ENCODE data around the gene TREML4. TPM values are rescaled to one million over a fixed set of nuclear protein-coding genes. Genes with fewer than 3 reads are reported as not detected.
A peak's percentile ranks its signal among the peaks of the same experiment; 100 is the strongest.

TREML4 gene
- total RNA-seq, 2 donors from 2014 or later, result not detected

DNA sequence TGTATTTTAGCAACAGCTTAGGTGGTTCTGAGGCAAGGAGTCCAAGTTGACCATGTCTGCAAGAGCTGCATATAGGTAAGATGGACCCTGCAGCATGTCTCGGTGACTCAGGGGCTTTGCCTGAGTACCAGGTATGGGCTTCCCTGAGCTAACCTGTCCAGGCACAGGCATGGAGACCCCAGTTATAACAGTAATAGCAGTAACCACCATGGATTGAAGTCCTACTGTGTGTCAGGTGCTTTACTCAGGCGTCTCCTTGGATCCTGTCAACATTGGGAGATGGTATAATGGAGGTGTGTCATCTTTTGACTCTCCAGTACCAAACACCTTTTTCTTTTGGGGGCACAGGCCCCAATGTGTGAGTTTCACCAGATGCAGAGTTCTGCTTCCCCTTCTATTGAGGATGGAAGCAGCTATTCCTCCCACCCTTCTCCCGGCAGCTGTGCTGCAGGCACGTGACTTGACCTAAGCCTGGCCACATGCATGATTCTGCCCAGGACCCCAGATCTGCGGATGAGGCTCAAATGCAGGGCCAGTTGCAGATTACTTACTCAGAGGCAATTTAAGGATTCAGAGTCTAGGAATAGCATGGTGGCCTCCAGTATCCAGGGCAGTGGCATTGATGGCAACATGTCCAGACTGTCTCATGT lies 44.6 kb downstream of the TREML4 start:
- intact Hi-C loops (cut with DNase I), result no loop called here
- H3K4me1 ChIP-seq, result no peaks in the 10 kb centered on the region
- TF ChIP-seq POLR2A (IDR thresholded peaks at IDR 0.05), result no peak
- TF ChIP-seq, protein P1, sequence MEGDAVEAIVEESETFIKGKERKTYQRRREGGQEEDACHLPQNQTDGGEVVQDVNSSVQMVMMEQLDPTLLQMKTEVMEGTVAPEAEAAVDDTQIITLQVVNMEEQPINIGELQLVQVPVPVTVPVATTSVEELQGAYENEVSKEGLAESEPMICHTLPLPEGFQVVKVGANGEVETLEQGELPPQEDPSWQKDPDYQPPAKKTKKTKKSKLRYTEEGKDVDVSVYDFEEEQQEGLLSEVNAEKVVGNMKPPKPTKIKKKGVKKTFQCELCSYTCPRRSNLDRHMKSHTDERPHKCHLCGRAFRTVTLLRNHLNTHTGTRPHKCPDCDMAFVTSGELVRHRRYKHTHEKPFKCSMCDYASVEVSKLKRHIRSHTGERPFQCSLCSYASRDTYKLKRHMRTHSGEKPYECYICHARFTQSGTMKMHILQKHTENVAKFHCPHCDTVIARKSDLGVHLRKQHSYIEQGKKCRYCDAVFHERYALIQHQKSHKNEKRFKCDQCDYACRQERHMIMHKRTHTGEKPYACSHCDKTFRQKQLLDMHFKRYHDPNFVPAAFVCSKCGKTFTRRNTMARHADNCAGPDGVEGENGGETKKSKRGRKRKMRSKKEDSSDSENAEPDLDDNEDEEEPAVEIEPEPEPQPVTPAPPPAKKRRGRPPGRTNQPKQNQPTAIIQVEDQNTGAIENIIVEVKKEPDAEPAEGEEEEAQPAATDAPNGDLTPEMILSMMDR (IDR thresholded peaks at IDR 0.05), result no peak
- H3K9me3 ChIP-seq, result no peaks in the 10 kb centered on the region
- no peaks in the 10 kb centered on the region for H3K36me3 ChIP-seq (replicated peaks in 1 of 2; ENCODE audit: insufficient read depth in 1 of 2, low read depth in 2 of 2)
- H3K27ac ChIP-seq, result peak overlapping the region in 1 of 4 donors; percentile 35
- DNase-seq (no peak), ATAC-seq (no peak)
- H3K27me3 ChIP-seq, result no peaks in the 10 kb centered on the region
- no peak overlapping the region for H3K4me3 ChIP-seq
- 79 to 87% methylated on average over 5 of the region's 5 CpGs for WGBS, 2 donors

GRCh38 chr6:41273714-41274113 lies 45.6 kb downstream of the TREML4 start:
- 85 to 93% methylated on average over 5 of the region's 5 CpGs for WGBS, 2 donors
- Histone ChIP-seq H3K27ac (no peak overlapping the region), H3K4me1 (no peaks in the 10 kb centered on the region), H3K9me3 (no peaks in the 10 kb centered on the region), H3K36me3 (replicated peaks in 1 of 2; ENCODE audit: insufficient read depth in 1 of 2, low read depth in 2 of 2) (no peaks in the 10 kb centered on the region), H3K4me3 (no peak overlapping the region), H3K27me3 (no peaks in the 10 kb centered on the region)
- TF ChIP-seq, protein P1 (IDR thresholded peaks at IDR 0.05), result no peak
- TF ChIP-seq POLR2A (IDR thresholded peaks at IDR 0.05), result no peak
- ATAC-seq (no peak), DNase-seq (no peak)
- intact Hi-C loops (cut with DNase I), result no loop called here

DNA sequence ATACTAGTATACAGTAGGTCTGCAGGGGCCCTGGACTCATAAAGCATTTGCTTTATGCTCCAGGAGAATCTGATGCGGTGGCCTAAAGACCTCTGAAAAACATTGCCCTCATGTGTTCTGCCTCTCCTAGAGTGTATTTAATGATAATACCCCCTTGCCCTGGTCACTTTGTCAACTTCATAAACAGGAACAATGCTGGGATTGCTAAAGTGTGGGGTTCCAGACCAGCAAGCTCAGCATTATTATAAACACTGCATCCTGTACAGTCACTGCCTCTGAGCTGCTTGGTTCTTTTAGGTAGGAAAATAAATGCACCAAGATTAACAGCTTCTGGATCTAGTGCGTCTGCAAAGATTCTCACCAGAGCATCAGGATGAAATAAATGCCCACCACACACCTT lies 46.1 kb downstream of the TREML4 start:
- Histone ChIP-seq H3K27ac (peak overlapping the region in 1 of 4 donors; percentile 47), H3K36me3 (replicated peaks in 1 of 2; ENCODE audit: insufficient read depth in 1 of 2, low read depth in 2 of 2) (no peaks in the 10 kb centered on the region), H3K4me1 (no peaks in the 10 kb centered on the region), H3K9me3 (no peaks in the 10 kb centered on the region), H3K4me3 (no peak overlapping the region), H3K27me3 (no peaks in the 10 kb centered on the region)
- WGBS, 2 donors, result 83 to 85% methylated on average over 2 of the region's 2 CpGs
- TF ChIP-seq, protein P1 (IDR thresholded peaks at IDR 0.05), result no peak
- TF ChIP-seq POLR2A (IDR thresholded peaks at IDR 0.05), result no peak
- DNase-seq, result no peak
- no peak for ATAC-seq
- intact Hi-C loops (cut with DNase I), result no loop called here

GRCh38 chr6:41275489-41275888 lies 47.3 kb downstream of the TREML4 start:
- Histone ChIP-seq H3K27ac (no peak overlapping the region), H3K36me3 (replicated peaks in 1 of 2; ENCODE audit: insufficient read depth in 1 of 2, low read depth in 2 of 2) (no peaks in the 10 kb centered on the region)
- intact Hi-C loops (cut with DNase I), result no loop called here

More at GRCh38 chr6:41275489-41275888, 47.3 kb downstream of the TREML4 start:
- ATAC-seq (no peak), DNase-seq (no peak)
- Histone ChIP-seq H3K27me3 (no peaks in the 10 kb centered on the region), H3K4me3 (no peak overlapping the region), H3K9me3 (no peaks in the 10 kb centered on the region), H3K4me1 (no peaks in the 10 kb centered on the region)
- TF ChIP-seq, protein P1 (IDR thresholded peaks at IDR 0.05), result no peak
- no peak for TF ChIP-seq POLR2A (IDR thresholded peaks at IDR 0.05)
- WGBS, 2 donors, result 48 to 61% methylated on average over 4 of the region's 4 CpGs
